Liver (tissue), 9 donors: Measurements from ENCODE around the gene CSTPP1. TPM values are rescaled to one million over a fixed set of nuclear protein-coding genes. Genes with fewer than 3 reads are reported as not detected.

Experiments
- DNase-seq: peaks from one replicate; pipeline ENCODE4 v3.0.0-alpha.2; 2017; ENCODE audit warnings: low spot score
- H3K27ac ChIP-seq, 2 donors: one replicate each; pipeline ENCODE4 v1.7.0; 2013; ENCODE audit warnings: inconsistent platforms in 2 of 2, low read length in 2 of 2, control low read depth in 1 of 2, low read depth in 1 of 2, mild to moderate bottlenecking in 1 of 2
- H3K27me3 ChIP-seq, 4 donors: one replicate each; pipeline versions ENCODE4 v1.6.1 to v1.7.0; 2013; ENCODE audit warnings: low read length in 3 of 4, inconsistent platforms in 1 of 4, mild to moderate bottlenecking in 1 of 4, moderate library complexity in 1 of 4; ENCODE audit not compliant: control insufficient read depth in 4 of 4, insufficient read depth in 4 of 4
- H3K36me3 ChIP-seq, 4 donors: one replicate each; pipeline versions ENCODE4 v1.6.1 to v1.7.0; 2013; ENCODE audit warnings: low read length in 3 of 4, mild to moderate bottlenecking in 3 of 4, low read depth in 1 of 4, moderate library complexity in 1 of 4; ENCODE audit not compliant: control insufficient read depth in 4 of 4, insufficient read depth in 3 of 4
- H3K4me1 ChIP-seq, 4 donors: one replicate each; pipeline versions ENCODE4 v1.6.1 to v1.7.0; 2013; ENCODE audit warnings: low read length in 3 of 4, mild to moderate bottlenecking in 3 of 4, moderate library complexity in 1 of 4; ENCODE audit not compliant: control insufficient read depth in 4 of 4, insufficient read depth in 4 of 4
- H3K4me3 ChIP-seq, 3 donors: one replicate each; pipeline versions ENCODE4 v1.6.1 to v1.7.0; 2013; ENCODE audit warnings: low read length in 3 of 3, control low read depth in 1 of 3, low read depth in 1 of 3, mild to moderate bottlenecking in 1 of 3
- H3K9ac ChIP-seq, 2 donors: one replicate each; pipeline ENCODE4 v1.7.0; 2013; ENCODE audit warnings: low read length in 2 of 2, mild to moderate bottlenecking in 2 of 2, moderate library complexity in 2 of 2, control low read depth in 1 of 2, low read depth in 1 of 2
- H3K9me3 ChIP-seq, 4 donors: one replicate each; pipeline versions ENCODE4 v1.6.1 to v1.7.0; 2013; ENCODE audit warnings: low read length in 3 of 4; ENCODE audit not compliant: control insufficient read depth in 4 of 4
- ATF3 ChIP-seq: IDR thresholded peaks from 2 replicates; pipeline ENCODE4 v1.6.1; 2016; ENCODE audit warnings: antibody characterized with exemption
- FOXA1 ChIP-seq: IDR thresholded peaks from 2 replicates; pipeline ENCODE4 v1.6.1; 2016; ENCODE audit warnings: antibody characterized with exemption
- GABPA ChIP-seq, 2 donors: IDR thresholded peaks in 1 of 2; conservative IDR thresholded peaks in 1 of 2; 2 replicates each; pipeline ENCODE4 v1.6.1; 2016; ENCODE audit warnings: antibody characterized with exemption in 2 of 2, mild to moderate bottlenecking in 1 of 2, moderate library complexity in 1 of 2
- JUND ChIP-seq, 2 donors: IDR thresholded peaks; 2 replicates each; pipeline ENCODE4 v1.6.1; 2016; ENCODE audit warnings: antibody characterized with exemption in 2 of 2
- RAD21 ChIP-seq, 2 donors: IDR thresholded peaks; 2 replicates each; pipeline ENCODE4 v1.6.1; 2016; ENCODE audit warnings: antibody characterized with exemption in 2 of 2, mild to moderate bottlenecking in 2 of 2
- REST ChIP-seq: IDR thresholded peaks from 2 replicates; pipeline ENCODE4 v1.6.1; 2016; ENCODE audit warnings: antibody characterized with exemption, mild to moderate bottlenecking
- RXRA ChIP-seq, 2 donors: IDR thresholded peaks; 2 replicates each; pipeline ENCODE4 v1.6.1; 2017 to 2018; ENCODE audit warnings: antibody characterized with exemption in 2 of 2, mild to moderate bottlenecking in 1 of 2
- SP1 ChIP-seq: IDR thresholded peaks from 2 replicates; pipeline ENCODE4 v1.6.1; 2018; ENCODE audit warnings: antibody characterized with exemption, mild to moderate bottlenecking
- TAF1 ChIP-seq: conservative IDR thresholded peaks from 2 replicates; pipeline ENCODE4 v1.6.1; 2016; ENCODE audit warnings: antibody characterized with exemption, mild to moderate bottlenecking
- YY1 ChIP-seq: IDR thresholded peaks from 2 replicates; pipeline ENCODE4 v1.6.1; 2016; ENCODE audit warnings: antibody characterized with exemption, mild to moderate bottlenecking
- WGBS: extraction: QIAGEN DNeasy Blood & Tissue Kit; methylation state at CpG from one replicate; pipeline ENCODE4 v1.1.7; 2013; 5-methylcytosine and 5-hydroxymethylcytosine counted together
- polyA plus RNA-seq, 2 donors: library from polyadenylated mRNA; stranded (reverse) in 1 of 2; unstranded in 1 of 2; fragments of 200-250 nt in 1 of 2; fragments of >200 nt in 1 of 2; fragmentation: Nextera tagmentation in 1 of 2; extraction: Ambion mirVana in 1 of 2; gene quantifications; one replicate each; pipeline versions ENCODE4 v1.2.1 to v1.2.3, GENCODE V29; 2013 to 2015
- total RNA-seq, 2 donors: library from RNA; depleted of rRNA; stranded (reverse); fragments of >200 nt; gene quantifications; one replicate each; pipeline ENCODE4 v1.2.3, GENCODE V29; 2014
- donor health status: healthy.
- donor health status: healthy.
- donor health status: healthy.
- donor health status: healthy.
- donor health status: healthy.

The CSTPP1 gene
- total and polyA plus RNA-seq, 4 donors = 5.4 to 6.6 (median 5.7) TPM

- Histone ChIP-seq H3K36me3 (no peaks in the 10 kb centered on the region), H3K9me3 (no peaks in the 10 kb centered on the region), H3K4me3 (no peak overlapping the region), H3K4me1 (no peaks in the 10 kb centered on the region), H3K9ac (no peak overlapping the region), H3K27ac (no peak overlapping the region), H3K27me3 (no peaks in the 10 kb centered on the region)
- DNase-seq = no peak
- no peak for TF ChIP-seq SP1
- WGBS = 91% methylated on average over 2 of the region's 2 CpGs
Observed at GRCh38 chr11:47147250-47147649, 210.7 kb downstream of the CSTPP1 start.

GRCh38 chr11:47147681-47148080, 211.1 kb downstream of the CSTPP1 start:
- peaks cover 0 to under 1% (median 0%) of the 10 kb centered on the region in 4 donors for H3K4me1 ChIP-seq
- 96% methylated on average over 7 of the region's 7 CpGs for WGBS
- DNase-seq = no peak
- TF ChIP-seq REST = no peak
- no peak for TF ChIP-seq RAD21 (IDR thresholded peaks at IDR 0.05)
- TF ChIP-seq GABPA (IDR thresholded peaks at IDR 0.05 in 1 of 2, conservative IDR thresholded peaks at IDR 0.05 in 1 of 2) = no peak
- TF ChIP-seq YY1 = no peak
- no peak for TF ChIP-seq JUND (IDR thresholded peaks at IDR 0.05)
- TF ChIP-seq ATF3 = no peak
- H3K9me3 ChIP-seq = no peaks in the 10 kb centered on the region
- no peak overlapping the region for H3K9ac ChIP-seq
- no peak overlapping the region for H3K27ac ChIP-seq
- no peaks in the 10 kb centered on the region for H3K27me3 ChIP-seq
- no peak overlapping the region for H3K4me3 ChIP-seq
- no peaks in the 10 kb centered on the region for H3K36me3 ChIP-seq

- WGBS = 87% methylated on average over 4 of the region's 4 CpGs
Observed at GRCh38 chr11:47148270-47148669, 211.7 kb downstream of the CSTPP1 start.

More at GRCh38 chr11:47148270-47148669, 211.7 kb downstream of the CSTPP1 start:
- Histone ChIP-seq H3K4me3 (no peak overlapping the region), H3K27ac (no peak overlapping the region), H3K9ac (no peak overlapping the region), H3K9me3 (no peaks in the 10 kb centered on the region), H3K4me1 (peaks cover 0 to 4% (median 0%) of the 10 kb centered on the region in 4 donors), H3K36me3 (no peaks in the 10 kb centered on the region), H3K27me3 (no peaks in the 10 kb centered on the region)
- DNase-seq = no peak
- TF ChIP-seq REST (no peak), RAD21 (IDR thresholded peaks at IDR 0.05) (no peak), FOXA1 (no peak), TAF1 (no peak), RXRA (IDR thresholded peaks at IDR 0.05) (no peak)
